ENCODE results near the gene HAO2.
"Not testable (repeated sequence)": the region's sequence is repeated elsewhere in the genome, so short reads cannot be mapped to it uniquely, and the experiment has no call there.

The HAO2 gene

GRCh38 chr1:119348941-119349340, 19.6 kb upstream of the HAO2 start:
- H3K4me3 ChIP-seq (ENCODE audit: low read length), result no peak overlapping the region
- no peak for DNase-seq (ENCODE audit: low read depth)
- no peaks in the 10 kb centered on the region for H3K4me1 ChIP-seq (ENCODE audit: control insufficient read depth, insufficient read depth, low read length)
- peaks cover 8% of the 10 kb centered on the region for H3K9me3 ChIP-seq (ENCODE audit: control insufficient read depth, low read length)
- H3K36me3 ChIP-seq (ENCODE audit: control insufficient read depth, insufficient read depth, low read length, severe bottlenecking), result no peaks in the 10 kb centered on the region
- H3K27me3 ChIP-seq (replicated peaks; ENCODE audit: control insufficient read depth, insufficient read depth, low read length), result no peaks in the 10 kb centered on the region
- no peak overlapping the region for H3K9ac ChIP-seq (ENCODE audit: low read length)

- H3K4me3 ChIP-seq (ENCODE audit: low read length); H3K36me3 ChIP-seq (ENCODE audit: control insufficient read depth, insufficient read depth, low read length, severe bottlenecking); H3K9ac ChIP-seq (ENCODE audit: low read length); H3K27me3 ChIP-seq (replicated peaks; ENCODE audit: control insufficient read depth, insufficient read depth, low read length); DNase-seq (ENCODE audit: low read depth); H3K4me1 ChIP-seq (ENCODE audit: control insufficient read depth, insufficient read depth, low read length); H3K9me3 ChIP-seq (ENCODE audit: control insufficient read depth, low read length): not testable (repeated sequence)
These were observed 17.7 kb upstream of the HAO2 start for GRCh38 chr1:119350866-119351265.

- Histone ChIP-seq H3K9me3 (ENCODE audit: control insufficient read depth, low read length) (no peaks in the 10 kb centered on the region), H3K4me1 (ENCODE audit: control insufficient read depth, insufficient read depth, low read length) (no peaks in the 10 kb centered on the region), H3K9ac (ENCODE audit: low read length) (no peak overlapping the region), H3K27me3 (replicated peaks; ENCODE audit: control insufficient read depth, insufficient read depth, low read length) (no peaks in the 10 kb centered on the region), H3K4me3 (ENCODE audit: low read length) (no peak overlapping the region), H3K36me3 (ENCODE audit: control insufficient read depth, insufficient read depth, low read length, severe bottlenecking) (no peaks in the 10 kb centered on the region)
- no peak for DNase-seq (ENCODE audit: low read depth)
These were observed 16.6 kb upstream of the HAO2 start for GRCh38 chr1:119351997-119352396.

GRCh38 chr1:119353836-119354235, 14.7 kb upstream of the HAO2 start:
- no peaks in the 10 kb centered on the region for H3K36me3 ChIP-seq (ENCODE audit: control insufficient read depth, insufficient read depth, low read length, severe bottlenecking)
- H3K27me3 ChIP-seq (replicated peaks; ENCODE audit: control insufficient read depth, insufficient read depth, low read length), result no peaks in the 10 kb centered on the region
- no peak for DNase-seq (ENCODE audit: low read depth)
- H3K9me3 ChIP-seq (ENCODE audit: control insufficient read depth, low read length), result no peaks in the 10 kb centered on the region
- H3K4me3 ChIP-seq (ENCODE audit: low read length), result no peak overlapping the region
- no peak overlapping the region for H3K9ac ChIP-seq (ENCODE audit: low read length)
- peaks cover 11% of the 10 kb centered on the region for H3K4me1 ChIP-seq (ENCODE audit: control insufficient read depth, insufficient read depth, low read length)

GRCh38 chr1:119358636-119359035, 9.9 kb upstream of the HAO2 start:
- no peak overlapping the region for H3K9ac ChIP-seq (ENCODE audit: low read length)
- H3K4me1 ChIP-seq (ENCODE audit: control insufficient read depth, insufficient read depth, low read length), result peaks cover 12% of the 10 kb centered on the region
- no peak overlapping the region for H3K4me3 ChIP-seq (ENCODE audit: low read length)
- H3K36me3 ChIP-seq (ENCODE audit: control insufficient read depth, insufficient read depth, low read length, severe bottlenecking), result no peaks in the 10 kb centered on the region
- no peaks in the 10 kb centered on the region for H3K9me3 ChIP-seq (ENCODE audit: control insufficient read depth, low read length)
- DNase-seq (ENCODE audit: low read depth), result peak; percentile 17
- no peaks in the 10 kb centered on the region for H3K27me3 ChIP-seq (replicated peaks; ENCODE audit: control insufficient read depth, insufficient read depth, low read length)

- DNase-seq (ENCODE audit: low read depth), result no peak
- Histone ChIP-seq H3K36me3 (ENCODE audit: control insufficient read depth, insufficient read depth, low read length, severe bottlenecking) (no peaks in the 10 kb centered on the region), H3K4me3 (ENCODE audit: low read length) (no peak overlapping the region), H3K9ac (ENCODE audit: low read length) (no peak overlapping the region), H3K9me3 (ENCODE audit: control insufficient read depth, low read length) (no peaks in the 10 kb centered on the region), H3K4me1 (ENCODE audit: control insufficient read depth, insufficient read depth, low read length) (peaks cover 15% of the 10 kb centered on the region), H3K27me3 (replicated peaks; ENCODE audit: control insufficient read depth, insufficient read depth, low read length) (no peaks in the 10 kb centered on the region)
These were observed 8.9 kb upstream of the HAO2 start for GRCh38 chr1:119359730-119360129.

GRCh38 chr1:119361205-119361604, 7.4 kb upstream of the HAO2 start:
- DNase-seq (ENCODE audit: low read depth), result no peak
- Histone ChIP-seq H3K36me3 (ENCODE audit: control insufficient read depth, insufficient read depth, low read length, severe bottlenecking) (no peaks in the 10 kb centered on the region), H3K4me3 (ENCODE audit: low read length) (no peak overlapping the region), H3K4me1 (ENCODE audit: control insufficient read depth, insufficient read depth, low read length) (peaks cover 17% of the 10 kb centered on the region), H3K9ac (ENCODE audit: low read length) (no peak overlapping the region), H3K27me3 (replicated peaks; ENCODE audit: control insufficient read depth, insufficient read depth, low read length) (no peaks in the 10 kb centered on the region), H3K9me3 (ENCODE audit: control insufficient read depth, low read length) (no peaks in the 10 kb centered on the region)

GRCh38 chr1:119361620-119362344, 6.8 kb upstream of the HAO2 start:
- no peak overlapping the region for H3K9ac ChIP-seq (ENCODE audit: low read length)
- DNase-seq (ENCODE audit: low read depth), result no peak
- no peaks in the 10 kb centered on the region for H3K27me3 ChIP-seq (replicated peaks; ENCODE audit: control insufficient read depth, insufficient read depth, low read length)
- peaks cover 17% of the 10 kb centered on the region for H3K4me1 ChIP-seq (ENCODE audit: control insufficient read depth, insufficient read depth, low read length)
- no peaks in the 10 kb centered on the region for H3K9me3 ChIP-seq (ENCODE audit: control insufficient read depth, low read length)
- no peak overlapping the region for H3K4me3 ChIP-seq (ENCODE audit: low read length)
- H3K36me3 ChIP-seq (ENCODE audit: control insufficient read depth, insufficient read depth, low read length, severe bottlenecking), result no peaks in the 10 kb centered on the region

- Histone ChIP-seq H3K27me3 (replicated peaks; ENCODE audit: control insufficient read depth, insufficient read depth, low read length) (no peaks in the 10 kb centered on the region), H3K9me3 (ENCODE audit: control insufficient read depth, low read length) (no peaks in the 10 kb centered on the region), H3K36me3 (ENCODE audit: control insufficient read depth, insufficient read depth, low read length, severe bottlenecking) (no peaks in the 10 kb centered on the region), H3K9ac (ENCODE audit: low read length) (no peak overlapping the region), H3K4me1 (ENCODE audit: control insufficient read depth, insufficient read depth, low read length) (peaks cover 13% of the 10 kb centered on the region), H3K4me3 (ENCODE audit: low read length) (no peak overlapping the region)
- DNase-seq (ENCODE audit: low read depth), result no peak
These were observed 5.4 kb upstream of the HAO2 start for GRCh38 chr1:119363162-119363561.

- Histone ChIP-seq H3K36me3 (ENCODE audit: control insufficient read depth, insufficient read depth, low read length, severe bottlenecking) (no peaks in the 10 kb centered on the region), H3K4me3 (ENCODE audit: low read length) (no peak overlapping the region), H3K4me1 (ENCODE audit: control insufficient read depth, insufficient read depth, low read length) (peaks cover 5% of the 10 kb centered on the region), H3K27me3 (replicated peaks; ENCODE audit: control insufficient read depth, insufficient read depth, low read length) (no peaks in the 10 kb centered on the region), H3K9me3 (ENCODE audit: control insufficient read depth, low read length) (no peaks in the 10 kb centered on the region), H3K9ac (ENCODE audit: low read length) (peak overlapping the region; percentile 20)
- no peak for DNase-seq (ENCODE audit: low read depth)
These were observed 3.9 kb upstream of the HAO2 start for GRCh38 chr1:119364640-119365039.

- Histone ChIP-seq H3K4me1 (ENCODE audit: control insufficient read depth, insufficient read depth, low read length) (peaks cover 5% of the 10 kb centered on the region), H3K36me3 (ENCODE audit: control insufficient read depth, insufficient read depth, low read length, severe bottlenecking) (no peaks in the 10 kb centered on the region), H3K27me3 (replicated peaks; ENCODE audit: control insufficient read depth, insufficient read depth, low read length) (peaks cover 4% of the 10 kb centered on the region), H3K9me3 (ENCODE audit: control insufficient read depth, low read length) (no peaks in the 10 kb centered on the region), H3K9ac (ENCODE audit: low read length) (no peak overlapping the region), H3K4me3 (ENCODE audit: low read length) (no peak overlapping the region)
- DNase-seq (ENCODE audit: low read depth), result no peak
These were observed 2.2 kb upstream of the HAO2 start for GRCh38 chr1:119366424-119366823.

Measured in adipocyte (in vitro differentiated cells).